ENCODE data around the gene SERPINA4.
"Not testable (repeated sequence)": the region's sequence is repeated elsewhere in the genome, so short reads cannot be mapped to it uniquely, and the experiment has no call there.

The SERPINA4 gene

GRCh38 chr14:94569381-94570001 lies 8.2 kb downstream of the SERPINA4 start:
- DNase-seq, result no peak

- no peak for DNase-seq
Measured at GRCh38 chr14:94570002-94570400, 8.8 kb downstream of the SERPINA4 start.

GRCh38 chr14:94570440-94570839 lies 9.2 kb downstream of the SERPINA4 start:
- no peak for DNase-seq

GRCh38 chr14:94571395-94571794 lies 10.2 kb downstream of the SERPINA4 start:
- no peak for DNase-seq

- no peak for DNase-seq
Measured at GRCh38 chr14:94571950-94572349, 10.7 kb downstream of the SERPINA4 start.

DNA sequence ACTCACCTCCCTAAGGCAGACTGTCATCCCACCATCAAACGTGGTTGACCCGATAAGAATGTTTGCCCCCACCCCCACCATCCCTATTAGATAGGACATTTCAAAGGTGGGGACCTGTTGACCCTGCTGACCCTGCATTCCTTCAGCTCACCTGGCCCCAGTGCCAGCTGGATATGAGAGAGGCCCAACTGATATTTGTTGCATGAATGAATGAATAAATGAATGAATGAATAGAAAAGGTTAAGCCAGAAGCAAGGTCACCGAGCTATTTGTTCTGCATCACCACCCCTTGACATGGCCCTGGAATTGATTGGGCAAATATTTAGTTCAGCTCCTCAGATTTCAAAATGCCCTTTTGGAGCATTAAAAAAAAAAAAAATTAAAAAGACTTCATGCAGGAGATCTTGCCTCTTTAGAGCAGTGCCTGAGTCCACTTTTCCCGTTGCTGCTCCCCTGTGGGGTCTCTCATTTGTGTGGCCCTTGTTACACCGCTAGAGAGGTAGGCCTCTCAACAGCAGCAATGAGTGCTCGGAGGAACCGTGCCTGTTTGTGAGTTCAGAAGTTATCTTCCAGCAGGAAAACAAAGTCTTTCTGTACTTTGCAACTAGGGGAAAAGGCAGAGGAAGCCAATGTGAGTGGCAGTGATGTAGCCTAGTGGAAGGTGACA lies 11.5 kb downstream of the SERPINA4 start:
- no peak for DNase-seq

DNA sequence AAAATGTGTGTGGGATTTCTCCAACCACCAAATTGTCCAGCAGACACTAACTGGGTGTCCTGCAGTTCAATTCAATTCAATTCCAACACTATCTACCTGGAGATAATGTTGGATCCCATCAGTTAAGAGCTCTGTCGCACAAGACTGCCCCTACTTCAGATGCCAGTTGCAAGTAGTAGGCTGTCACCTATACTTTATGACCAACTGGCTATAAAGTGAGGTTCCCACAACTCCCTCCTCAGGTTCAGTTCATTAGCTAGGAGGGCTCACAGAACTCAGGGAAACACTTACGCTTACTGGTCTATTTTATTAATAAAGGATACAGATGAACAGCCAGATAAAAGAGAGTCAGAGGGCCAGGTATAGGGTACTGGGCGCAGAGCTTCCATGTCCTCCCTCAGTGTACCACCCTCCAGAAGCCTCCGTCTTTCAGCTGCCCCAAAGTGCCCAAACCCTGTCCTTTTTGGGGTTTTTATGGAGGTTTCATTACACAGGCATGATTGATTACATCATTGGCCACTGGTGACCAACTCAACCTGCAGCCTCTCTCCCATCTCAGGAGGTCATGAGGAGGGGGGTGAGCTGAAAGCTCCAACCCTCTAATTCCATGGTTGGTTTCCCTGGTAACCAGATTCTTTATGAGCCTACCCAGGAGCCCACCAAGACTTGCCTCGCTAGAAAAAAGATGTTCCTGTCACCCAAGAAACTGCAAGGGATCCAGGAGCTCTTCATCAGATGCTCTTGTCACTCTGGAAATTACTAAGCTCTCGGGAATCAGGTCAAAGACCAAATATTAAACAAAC lies 12.4 kb downstream of the SERPINA4 start:
- DNase-seq, result no peak

DNA sequence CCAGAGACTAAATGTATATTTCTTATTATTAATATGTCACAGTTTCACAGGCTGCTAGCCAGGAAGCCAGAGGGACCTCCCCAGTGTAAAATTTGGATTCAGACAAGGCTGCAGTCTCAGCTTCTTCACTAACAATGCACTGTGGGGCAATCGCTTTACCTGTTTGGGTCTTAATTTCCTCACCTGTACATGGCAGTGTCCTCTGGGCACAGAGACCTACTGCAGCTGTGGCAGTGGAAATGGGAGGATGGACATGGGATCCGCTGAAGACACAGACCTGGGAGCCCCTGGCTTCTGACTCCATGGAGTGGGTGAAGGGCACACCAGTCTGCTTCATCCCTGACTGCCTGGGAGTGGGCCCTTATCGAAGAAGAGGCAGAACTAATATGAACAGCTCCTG lies 13.1 kb downstream of the SERPINA4 start:
- DNase-seq, result no peak

- no peak for DNase-seq
Measured at GRCh38 chr14:94575730-94576585, 14.7 kb downstream of the SERPINA4 start.

DNA sequence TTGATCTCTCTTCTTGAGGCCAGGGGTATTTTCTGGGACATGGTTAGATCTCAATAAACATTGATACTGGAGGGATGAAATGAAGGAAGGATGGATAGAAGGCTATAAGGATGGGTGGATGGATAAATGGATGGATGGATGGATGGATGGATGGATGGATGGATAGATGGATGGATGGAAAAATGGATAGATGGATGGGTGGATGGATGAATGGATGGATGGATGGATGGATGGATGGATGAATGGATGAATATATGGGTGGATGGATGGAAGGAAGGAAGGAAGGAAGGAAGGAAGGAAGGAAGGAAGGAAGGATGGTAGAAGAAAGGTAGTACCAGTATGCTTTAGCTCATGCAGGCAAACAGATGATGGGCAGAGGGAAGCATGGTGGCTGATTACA lies 16.2 kb downstream of the SERPINA4 start:
- not testable (repeated sequence) for DNase-seq

- DNase-seq, result no peak
Measured at GRCh38 chr14:94578712-94579111, 17.5 kb downstream of the SERPINA4 start.

DNA sequence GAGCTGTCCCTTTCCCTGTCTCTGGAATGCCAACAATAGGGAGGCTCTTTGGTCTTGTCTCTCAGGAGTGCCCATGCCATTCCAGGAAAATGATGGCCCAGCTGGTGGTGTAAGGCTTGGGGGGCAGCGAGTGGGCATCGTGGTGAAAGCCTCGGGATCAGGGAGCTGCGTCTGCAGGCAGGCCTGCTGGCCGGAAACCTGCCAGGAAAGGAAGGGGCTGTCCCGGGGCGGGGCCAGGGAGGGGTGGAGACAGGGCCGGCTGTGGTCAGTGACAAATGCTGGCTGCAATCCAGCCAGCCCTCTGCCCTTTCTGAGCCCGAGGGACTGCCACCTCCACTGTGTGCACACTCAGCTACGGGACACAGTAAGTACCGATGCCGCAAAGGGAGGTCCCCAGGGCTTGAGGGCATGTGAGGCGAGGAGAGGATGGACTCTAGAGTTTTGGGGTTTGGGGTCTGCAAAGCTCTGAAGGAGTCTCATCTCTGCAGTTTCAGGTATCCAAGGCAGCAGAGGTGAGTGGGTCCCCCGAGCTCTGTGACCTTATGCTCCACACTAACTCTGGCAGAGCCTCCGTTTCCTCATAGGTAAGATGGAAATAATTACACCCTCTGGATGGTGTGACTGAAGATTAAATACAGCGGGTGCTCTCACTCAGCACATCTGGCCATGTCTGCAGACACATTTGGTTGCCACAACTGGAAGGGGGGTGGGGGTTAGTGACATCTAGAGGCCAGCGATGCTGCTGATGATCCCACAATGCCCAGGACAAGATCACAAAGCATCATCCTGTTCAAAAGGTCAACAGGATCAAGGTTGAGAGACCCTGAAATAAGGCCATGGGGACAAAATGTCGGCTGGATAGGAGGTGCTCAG lies 20.1 kb downstream of the SERPINA4 start, which contains the start of gene SERPINA5:
Gene SERPINA5, plus strand, starts transcription at position 300 of the 873 bp plus-strand sequence. CDS start 5,937 bp downstream, outside the sequence.
- DNase-seq, result no peak

- no peak for DNase-seq
Measured at GRCh38 chr14:94582199-94582750, 21.0 kb downstream of the SERPINA4 start.

DNA sequence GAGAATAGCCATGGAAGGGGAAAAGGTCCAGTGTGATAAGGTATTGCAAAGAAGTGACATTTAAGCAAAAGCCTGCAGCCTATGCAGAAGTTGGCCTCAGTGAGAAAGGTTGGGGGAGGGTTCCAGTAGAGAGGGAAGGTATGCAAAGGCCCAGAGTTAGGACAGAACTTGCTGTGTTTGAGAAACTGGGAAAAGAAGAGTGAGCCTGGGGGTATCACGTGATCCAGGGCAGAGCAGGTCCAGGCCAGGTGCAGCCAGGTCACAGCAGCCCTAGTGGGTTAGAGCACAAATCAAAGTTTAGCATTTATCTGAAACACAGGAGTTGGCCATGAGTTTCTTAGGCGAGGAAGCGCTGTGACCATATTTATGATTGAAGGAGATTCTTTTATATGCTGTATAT lies 21.6 kb downstream of the SERPINA4 start:
- no peak for DNase-seq

DNA sequence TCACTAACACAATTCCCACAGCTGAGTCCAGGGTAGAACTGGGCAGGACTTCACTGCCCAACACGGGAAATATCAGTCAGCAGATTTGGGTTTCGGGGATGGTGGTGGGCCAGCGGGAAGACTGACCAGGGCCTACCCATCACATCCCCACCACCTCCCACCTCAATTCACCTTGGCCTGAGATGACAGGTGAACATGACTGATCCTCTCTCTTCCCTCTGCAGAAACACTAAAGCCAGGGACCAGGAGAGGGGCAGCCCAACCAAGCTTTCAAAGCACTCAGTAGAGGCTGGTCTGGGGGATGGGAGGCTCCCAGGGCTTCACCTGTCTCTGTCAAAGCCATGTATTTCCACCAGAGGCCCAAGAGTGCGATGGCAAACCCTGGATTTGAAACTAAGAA lies 22.3 kb downstream of the SERPINA4 start:
- no peak for DNase-seq

- no peak for DNase-seq
Measured at GRCh38 chr14:94584591-94585280, 23.5 kb downstream of the SERPINA4 start.

- DNase-seq, result no peak
Measured at GRCh38 chr14:94586635-94587034, 25.4 kb downstream of the SERPINA4 start.

- DNase-seq, result no peak
Measured at GRCh38 chr14:94588311-94588710, 27.1 kb downstream of the SERPINA4 start.

GRCh38 chr14:94591073-94591472 lies 29.8 kb downstream of the SERPINA4 start:
- DNase-seq, result no peak

- no peak for DNase-seq
Measured at GRCh38 chr14:94591871-94592270, 30.6 kb downstream of the SERPINA4 start.

DNA sequence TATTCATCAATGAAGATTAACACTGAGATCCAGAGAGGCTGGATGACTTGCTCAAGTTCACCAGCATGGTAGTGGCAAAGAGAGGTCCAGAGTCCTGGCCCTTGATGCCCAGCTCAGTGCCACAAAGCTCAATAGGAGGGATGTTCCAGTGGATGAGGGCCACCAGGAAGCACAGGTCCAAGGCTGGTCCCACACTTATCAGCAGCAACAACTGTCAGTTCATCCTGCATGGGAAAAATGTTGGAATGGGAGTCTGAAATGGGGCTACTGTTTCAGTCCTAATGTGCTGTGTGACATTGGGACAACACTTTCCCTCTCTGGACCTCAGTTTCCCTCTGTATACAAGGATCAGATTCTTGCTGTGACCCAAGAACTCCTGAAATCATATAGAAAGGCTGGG lies 31.2 kb downstream of the SERPINA4 start:
- no peak for DNase-seq

All from NCI-H2171 (cell line).